ENCODE data around the gene NDUFB7. TPM values are rescaled to one million over a fixed set of nuclear protein-coding genes. Genes with fewer than 3 reads are reported as not detected.
"Not testable (repeated sequence)": the region's sequence is repeated elsewhere in the genome, so short reads cannot be mapped to it uniquely, and the experiment has no call there.

NDUFB7 gene
- total RNA-seq, 1 experiment from 2014 or later = 155 TPM

- not testable (repeated sequence) for H2BK120ac ChIP-seq (ENCODE audit: low read depth, low read length, poor library complexity, severe bottlenecking); H3K27ac Mint-ChIP-seq; H2BK5ac ChIP-seq (ENCODE audit: insufficient read length, low read length); H3K27ac ChIP-seq (ENCODE audit: insufficient read length, low read depth, low read length); H3T11ph ChIP-seq (ENCODE audit: low read length); H2BK20ac ChIP-seq (ENCODE audit: low read depth, low read length, poor library complexity, severe bottlenecking); H3K4me3 Mint-ChIP-seq; H3K79me1 ChIP-seq (ENCODE audit: insufficient read depth, low read depth, low read length, poor library complexity, severe bottlenecking); H3K9me3 ChIP-seq (ENCODE audit: control insufficient read depth, low read depth, low read length); H4K20me1 ChIP-seq (ENCODE audit: control insufficient read depth, insufficient read depth, insufficient read length); H3K79me2 ChIP-seq (ENCODE audit: insufficient read depth, low read length); H2AK5ac ChIP-seq (ENCODE audit: insufficient read length, low read length); H3K27me3 ChIP-seq (ENCODE audit: insufficient read depth, low read length); H3K36me3 Mint-ChIP-seq (ENCODE audit: insufficient read depth in 1 of 3, low read depth in 3 of 3); H3K4me1 ChIP-seq (ENCODE audit: insufficient read depth, low read length); H3K18ac ChIP-seq (ENCODE audit: insufficient read length, low read depth, low read length); H3K23ac ChIP-seq (ENCODE audit: insufficient read length, low read depth, low read length); H4K5ac ChIP-seq (ENCODE audit: insufficient read length, low read depth, low read length); H4K91ac ChIP-seq (ENCODE audit: insufficient read length, low read depth, low read length); H3K9ac ChIP-seq (ENCODE audit: extremely low read depth, insufficient read length, low read length); H2AFZ ChIP-seq (ENCODE audit: low read length); DNase-seq; H2BK12ac ChIP-seq (ENCODE audit: insufficient read length, low read depth, low read length); H4K8ac ChIP-seq (replicated peaks; ENCODE audit: insufficient read length, low read depth, low read length); H3K56ac ChIP-seq (ENCODE audit: insufficient read length, low read depth, low read length); H3K23me2 ChIP-seq (ENCODE audit: insufficient read length, low read depth, low read length, poor library complexity, severe bottlenecking); H3K4ac ChIP-seq (ENCODE audit: low read depth, low read length); H3K27me3 Mint-ChIP-seq (ENCODE audit: low read depth); H3K14ac ChIP-seq (ENCODE audit: insufficient read depth, low read length); H3K4me1 Mint-ChIP-seq; H2BK15ac ChIP-seq (ENCODE audit: low read depth, low read length); H3K4me2 ChIP-seq (ENCODE audit: insufficient read depth, insufficient read length, low read length)
- WGBS (ENCODE audit: extremely low coverage, insufficient read length, low lambda C conversion rate) = no CpG with 5 or more reads among the region's 3 CpGs
- peaks cover 2 to 58% of the 10 kb centered on the region in 2 experiments; a peak in 3 of 5 replicates for H3K9me3 Mint-ChIP-seq
These were observed 13.3 kb upstream of the NDUFB7 start for GRCh38 chr19:14585187-14585586.

- H4K8ac ChIP-seq (replicated peaks; ENCODE audit: insufficient read length, low read depth, low read length); H3K4ac ChIP-seq (ENCODE audit: low read depth, low read length); H3K4me2 ChIP-seq (ENCODE audit: insufficient read depth, insufficient read length, low read length); H2BK15ac ChIP-seq (ENCODE audit: low read depth, low read length); H2AK5ac ChIP-seq (ENCODE audit: insufficient read length, low read length); H4K20me1 ChIP-seq (ENCODE audit: control insufficient read depth, insufficient read depth, insufficient read length); H2BK12ac ChIP-seq (ENCODE audit: insufficient read length, low read depth, low read length); H3K27me3 Mint-ChIP-seq (ENCODE audit: low read depth); H3K23ac ChIP-seq (ENCODE audit: insufficient read length, low read depth, low read length); H3K18ac ChIP-seq (ENCODE audit: insufficient read length, low read depth, low read length); H3K9ac ChIP-seq (ENCODE audit: extremely low read depth, insufficient read length, low read length); H3K79me1 ChIP-seq (ENCODE audit: insufficient read depth, low read depth, low read length, poor library complexity, severe bottlenecking); H3K4me1 ChIP-seq (ENCODE audit: insufficient read depth, low read length); H3K4me3 Mint-ChIP-seq; H3K9me3 ChIP-seq (ENCODE audit: control insufficient read depth, low read depth, low read length); H2BK120ac ChIP-seq (ENCODE audit: low read depth, low read length, poor library complexity, severe bottlenecking); H2BK5ac ChIP-seq (ENCODE audit: insufficient read length, low read length); H3K36me3 Mint-ChIP-seq (ENCODE audit: insufficient read depth in 1 of 3, low read depth in 3 of 3); H3T11ph ChIP-seq (ENCODE audit: low read length); H3K27ac Mint-ChIP-seq; DNase-seq; H3K27ac ChIP-seq (ENCODE audit: insufficient read length, low read depth, low read length); H3K27me3 ChIP-seq (ENCODE audit: insufficient read depth, low read length); H3K56ac ChIP-seq (ENCODE audit: insufficient read length, low read depth, low read length); H4K91ac ChIP-seq (ENCODE audit: insufficient read length, low read depth, low read length); H3K23me2 ChIP-seq (ENCODE audit: insufficient read length, low read depth, low read length, poor library complexity, severe bottlenecking); H3K4me1 Mint-ChIP-seq; H4K5ac ChIP-seq (ENCODE audit: insufficient read length, low read depth, low read length); H3K79me2 ChIP-seq (ENCODE audit: insufficient read depth, low read length); H2AFZ ChIP-seq (ENCODE audit: low read length); H3K14ac ChIP-seq (ENCODE audit: insufficient read depth, low read length); H2BK20ac ChIP-seq (ENCODE audit: low read depth, low read length, poor library complexity, severe bottlenecking): not testable (repeated sequence)
- peaks cover 2 to 61% of the 10 kb centered on the region in 2 experiments; a peak in 3 of 5 replicates for H3K9me3 Mint-ChIP-seq
- WGBS (ENCODE audit: extremely low coverage, insufficient read length, low lambda C conversion rate) = no CpG with 5 or more reads among the region's 5 CpGs
These were observed 12.5 kb upstream of the NDUFB7 start for GRCh38 chr19:14584372-14584771.
